Stimulated activated CD4-positive, alpha-beta T cell treated with anti-CD3 and anti-CD28 coated beads, Interleukin-4, amount 100 ng/mL, for 24 hours (primary cell): Measurements from ENCODE around the gene NPTX1.

Source experiments
- DNase-seq: peaks from one replicate; pipeline ENCODE4 v3.0.0-alpha.2; 2020

NPTX1 gene

DNA sequence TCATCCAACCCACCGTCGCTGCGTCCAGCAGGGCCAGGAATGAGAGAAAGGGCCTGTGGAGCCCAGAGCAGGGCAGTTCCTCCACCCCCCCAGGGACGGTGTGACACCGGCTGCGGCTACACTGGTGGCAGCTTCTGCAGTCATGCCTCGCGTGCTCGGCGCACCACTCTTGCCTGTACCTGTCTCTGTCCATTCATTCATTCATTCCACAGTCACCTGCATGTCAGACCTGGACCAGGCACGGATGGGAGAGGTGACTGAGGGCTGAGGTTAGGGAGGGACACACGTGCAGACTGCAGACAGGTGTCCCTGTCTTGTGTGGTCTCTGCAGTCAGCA lies 34.1 kb downstream of the NPTX1 start:
- DNase-seq, result no peak

DNA sequence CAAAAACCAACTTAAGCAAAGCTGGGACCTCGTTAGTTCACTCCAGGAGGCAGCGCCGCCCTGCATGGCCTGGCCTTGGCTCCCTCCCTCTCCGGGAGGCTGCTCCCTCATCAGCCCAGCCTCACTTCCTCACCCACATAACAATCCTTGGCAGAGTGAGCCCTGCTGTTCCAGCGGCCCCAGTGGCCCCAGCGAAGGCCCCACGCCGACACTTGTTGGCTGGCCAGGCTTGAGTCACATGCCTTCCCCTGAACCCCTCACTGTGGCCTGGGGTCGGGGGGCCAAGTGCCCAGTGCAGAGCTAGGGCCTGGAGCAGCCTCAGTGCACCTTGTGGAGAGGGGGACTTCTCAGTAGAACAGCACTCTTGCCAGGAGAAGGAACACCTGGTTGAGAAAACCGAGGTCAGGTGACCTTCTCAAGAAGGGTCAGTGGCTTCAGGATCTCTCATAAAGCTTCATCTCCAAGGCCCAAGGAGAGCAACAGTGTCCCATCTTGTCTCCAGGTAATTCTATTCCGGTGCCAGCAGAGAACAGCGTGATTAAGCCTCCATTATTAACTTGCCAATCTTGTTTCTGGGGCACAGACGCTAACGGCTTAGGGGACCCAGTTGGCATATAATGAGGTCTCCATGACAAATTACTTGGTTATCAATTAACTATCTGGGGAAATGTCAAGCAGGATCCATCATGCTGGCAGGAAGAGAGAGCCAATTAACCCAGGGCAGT lies 34.6 kb downstream of the NPTX1 start:
- DNase-seq, result no peak

DNA sequence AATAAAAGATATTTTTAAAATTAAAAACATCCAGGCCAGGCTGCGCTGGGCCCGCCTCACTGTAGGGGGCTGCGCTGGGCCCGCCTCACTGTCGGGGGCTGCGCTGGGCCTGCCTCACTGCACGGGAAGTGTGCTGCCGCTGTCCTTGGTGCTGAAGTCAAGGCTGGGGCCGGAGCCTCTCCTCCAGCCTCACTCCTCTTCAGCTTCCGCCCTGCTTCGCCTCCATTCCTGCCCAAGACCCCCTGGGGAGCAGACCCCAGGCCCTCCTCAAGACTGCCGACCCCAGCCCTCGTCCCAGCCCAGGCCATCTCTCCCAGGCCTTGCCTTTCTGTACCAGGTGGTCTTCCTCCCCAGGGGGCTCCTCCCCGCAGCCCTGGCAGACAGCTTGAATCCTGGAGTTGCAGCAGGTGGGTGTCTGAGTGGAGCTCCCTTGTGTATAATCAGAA lies 35.3 kb downstream of the NPTX1 start:
- peak; percentile 48 for DNase-seq

DNA sequence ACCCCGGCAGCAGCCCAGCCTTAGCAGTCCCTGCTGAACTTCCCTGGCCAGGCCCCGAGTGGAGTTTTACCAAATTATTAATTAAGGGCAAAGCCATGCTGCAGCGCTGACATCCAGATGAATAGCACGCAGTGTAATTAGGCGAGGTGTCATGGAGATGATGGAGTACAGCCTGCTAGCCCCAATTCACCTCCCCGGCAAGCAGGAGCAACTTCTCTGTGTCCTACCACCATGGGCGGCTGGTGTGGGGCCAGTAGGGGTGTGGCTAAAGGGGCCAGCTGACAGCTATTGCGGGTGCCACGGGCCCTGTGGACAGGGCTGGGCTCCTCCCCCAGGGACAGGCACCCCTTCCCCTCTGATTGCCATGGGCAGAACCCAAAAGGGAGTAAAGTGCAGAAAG lies 36.9 kb downstream of the NPTX1 start:
- no peak for DNase-seq

DNA sequence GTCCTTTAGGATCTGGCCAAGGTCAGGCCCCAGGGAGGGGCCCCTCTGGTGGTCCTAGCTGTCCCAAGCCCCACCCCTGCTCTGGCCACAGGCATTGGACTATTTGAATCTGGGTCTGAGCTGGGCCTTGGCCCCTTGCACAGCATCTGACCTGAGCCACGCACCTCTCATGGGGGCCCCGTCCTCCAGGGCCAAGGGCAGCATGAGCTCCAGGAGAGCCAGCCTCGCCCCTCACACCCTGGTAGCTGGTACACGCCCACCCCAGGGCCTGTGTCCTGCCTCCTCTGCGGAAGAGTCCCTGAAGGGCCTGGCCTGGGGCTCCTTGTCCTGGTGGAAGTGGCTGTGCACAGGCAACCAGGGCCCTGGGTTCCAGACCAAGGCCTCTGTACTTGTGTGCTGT lies 37.6 kb downstream of the NPTX1 start:
- DNase-seq, result no peak

DNA sequence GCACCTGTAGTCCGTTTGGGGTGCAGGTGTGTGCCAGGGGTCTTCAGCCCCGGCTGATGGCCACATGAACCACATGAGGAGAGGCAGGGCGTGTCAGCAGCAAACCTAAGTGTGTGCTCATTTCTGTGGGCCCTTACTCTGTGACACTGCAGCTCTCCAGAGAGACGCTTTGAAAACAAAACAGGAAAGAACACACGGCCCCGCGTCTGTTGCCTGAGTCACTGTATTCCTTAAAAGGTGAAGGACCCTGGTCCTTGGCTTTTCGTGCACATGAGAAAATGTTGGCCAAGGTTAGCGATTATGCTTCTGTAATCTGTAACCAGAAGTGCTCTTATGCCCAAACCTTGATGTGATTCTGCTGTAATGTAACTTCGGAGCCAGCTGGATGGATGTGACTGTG lies 38.9 kb downstream of the NPTX1 start:
- no peak for DNase-seq

DNA sequence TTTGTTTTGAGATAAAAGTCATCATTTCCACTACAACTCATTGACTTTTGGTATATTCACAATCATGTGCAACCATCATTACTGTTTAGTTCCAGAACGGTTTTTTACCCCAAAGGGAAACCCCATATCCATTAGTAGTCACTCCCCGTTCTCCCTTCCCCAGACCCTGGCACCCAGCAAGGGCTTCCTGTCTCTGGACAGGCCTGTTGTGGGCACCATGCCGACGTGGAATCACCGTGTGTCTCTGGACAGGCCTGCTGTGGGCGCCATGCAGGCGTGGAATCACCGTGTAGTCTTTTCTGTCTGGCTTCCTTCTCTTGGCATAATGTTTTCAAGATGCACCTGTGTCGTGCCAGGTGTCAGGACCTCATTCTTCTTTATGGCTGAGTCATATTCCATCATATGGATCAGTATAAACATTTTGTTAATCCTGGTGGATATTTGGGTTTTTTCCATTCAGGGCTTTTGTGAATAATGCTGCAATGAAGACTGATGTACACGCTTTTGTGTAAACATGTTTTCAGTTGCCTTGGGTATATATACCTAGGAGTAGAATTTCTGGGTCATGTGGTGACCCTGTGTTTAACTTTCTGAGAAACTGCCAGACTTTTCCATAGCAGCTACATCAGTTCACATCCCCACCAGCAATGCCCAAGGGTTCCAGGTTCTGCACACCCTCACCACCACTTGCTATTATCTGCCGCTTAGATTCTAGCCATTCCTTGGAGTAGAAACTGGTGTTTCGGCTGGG lies 42.3 kb downstream of the NPTX1 start:
- DNase-seq, result no peak

DNA sequence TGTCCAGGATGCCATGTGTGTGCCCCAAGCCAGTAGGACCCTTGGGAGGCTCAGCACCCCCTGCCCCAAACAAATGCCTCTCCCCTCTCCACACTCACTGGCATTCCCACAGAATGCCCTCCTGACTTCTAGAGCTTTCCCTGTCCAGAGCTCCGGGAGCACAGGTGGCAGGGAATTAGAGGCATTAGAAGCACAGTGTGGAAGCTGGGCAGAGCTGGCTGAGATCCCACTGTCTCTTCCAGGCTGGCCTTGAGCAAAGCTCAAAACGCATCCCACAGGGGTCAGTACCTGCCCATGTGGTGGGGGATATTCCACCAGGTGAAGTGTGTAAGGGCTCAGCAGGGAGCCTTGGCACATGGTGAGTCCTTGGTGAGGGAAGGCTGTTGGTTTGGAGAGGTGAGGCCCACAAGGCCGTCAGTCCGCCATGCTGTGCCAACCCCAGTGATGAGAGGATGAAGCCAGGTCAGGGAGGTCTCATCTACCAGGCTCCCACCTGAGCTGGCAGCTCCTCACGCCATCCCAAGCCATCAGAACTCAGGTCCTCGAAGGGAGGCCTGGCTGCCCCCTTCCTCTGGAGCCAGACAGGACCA lies 43.4 kb downstream of the NPTX1 start:
- DNase-seq, result no peak

DNA sequence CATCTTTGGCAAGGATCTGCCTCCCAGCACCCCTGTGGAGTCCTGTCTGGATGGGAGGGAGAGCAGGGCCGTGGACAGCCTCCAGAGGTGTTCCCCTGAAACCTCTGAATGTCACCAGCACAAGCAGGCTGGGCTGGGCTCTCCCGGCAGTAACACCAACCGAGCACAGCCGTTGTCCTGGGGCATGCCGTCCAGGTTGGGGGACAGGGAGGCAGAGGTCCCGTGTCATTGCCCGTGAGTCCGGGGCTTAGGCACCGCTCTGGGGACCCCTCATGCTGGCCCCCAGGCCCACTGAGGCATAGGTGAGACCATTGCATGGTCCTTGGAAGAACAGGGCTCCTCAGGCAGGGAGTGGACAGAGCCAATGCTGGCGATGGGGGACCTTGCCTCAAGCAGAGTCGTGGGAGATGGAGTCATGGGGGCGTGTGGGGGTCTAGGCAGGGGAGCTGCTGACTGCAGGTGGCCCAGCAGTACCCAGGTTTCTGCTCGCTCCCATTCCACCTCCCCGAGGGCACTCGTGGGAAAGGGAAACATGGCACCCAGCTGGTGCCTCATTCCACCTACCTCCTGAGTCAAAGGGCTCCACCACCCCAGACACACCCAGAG lies 44.0 kb downstream of the NPTX1 start:
- DNase-seq, result no peak

DNA sequence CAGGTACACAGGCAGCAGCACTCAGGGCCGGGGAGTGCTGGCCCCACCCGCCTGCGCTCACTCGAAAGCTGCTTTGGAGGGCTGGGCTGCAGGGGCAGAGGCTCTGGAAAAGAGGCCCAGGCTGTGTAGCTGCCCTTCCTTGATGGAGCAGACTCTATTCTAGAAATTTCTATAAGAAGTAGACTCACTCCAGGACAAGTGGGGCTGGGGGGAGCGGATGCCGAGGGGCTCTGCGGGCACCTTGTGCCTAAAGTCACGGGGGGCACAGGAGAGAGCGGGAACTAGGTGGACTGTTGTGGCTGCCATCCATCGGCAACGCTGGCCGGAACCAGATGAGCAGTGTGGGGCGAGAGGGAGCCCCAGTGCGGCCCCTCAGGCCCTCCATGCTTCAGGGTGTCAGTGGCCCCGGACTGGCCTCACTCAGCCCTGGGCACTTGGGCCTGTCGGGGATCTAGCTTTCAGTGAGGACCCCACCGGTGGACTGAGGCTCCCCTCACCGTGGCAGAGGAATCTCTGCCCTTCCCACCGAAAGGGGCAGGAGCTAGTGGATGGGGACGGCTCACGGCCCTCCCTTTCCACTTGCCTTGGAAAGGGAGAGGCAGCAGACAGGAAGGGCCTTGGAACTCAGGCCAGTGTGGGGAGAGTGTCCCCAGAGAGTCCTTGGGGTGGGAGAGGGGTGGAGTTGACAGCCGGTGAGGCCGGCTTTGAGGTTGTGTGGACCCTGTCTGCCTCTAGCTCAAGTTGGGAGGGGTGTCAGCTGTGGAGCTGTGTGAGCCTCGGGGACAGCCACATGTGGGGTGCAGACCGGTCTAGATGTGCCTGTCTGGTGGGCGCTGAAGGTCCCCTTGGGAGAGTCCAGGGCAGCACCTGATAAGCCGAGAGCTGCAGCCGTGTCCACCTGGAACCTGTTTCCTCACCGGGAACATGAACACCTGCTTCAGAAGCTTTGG lies 44.9 kb downstream of the NPTX1 start:
- DNase-seq, result no peak

DNA sequence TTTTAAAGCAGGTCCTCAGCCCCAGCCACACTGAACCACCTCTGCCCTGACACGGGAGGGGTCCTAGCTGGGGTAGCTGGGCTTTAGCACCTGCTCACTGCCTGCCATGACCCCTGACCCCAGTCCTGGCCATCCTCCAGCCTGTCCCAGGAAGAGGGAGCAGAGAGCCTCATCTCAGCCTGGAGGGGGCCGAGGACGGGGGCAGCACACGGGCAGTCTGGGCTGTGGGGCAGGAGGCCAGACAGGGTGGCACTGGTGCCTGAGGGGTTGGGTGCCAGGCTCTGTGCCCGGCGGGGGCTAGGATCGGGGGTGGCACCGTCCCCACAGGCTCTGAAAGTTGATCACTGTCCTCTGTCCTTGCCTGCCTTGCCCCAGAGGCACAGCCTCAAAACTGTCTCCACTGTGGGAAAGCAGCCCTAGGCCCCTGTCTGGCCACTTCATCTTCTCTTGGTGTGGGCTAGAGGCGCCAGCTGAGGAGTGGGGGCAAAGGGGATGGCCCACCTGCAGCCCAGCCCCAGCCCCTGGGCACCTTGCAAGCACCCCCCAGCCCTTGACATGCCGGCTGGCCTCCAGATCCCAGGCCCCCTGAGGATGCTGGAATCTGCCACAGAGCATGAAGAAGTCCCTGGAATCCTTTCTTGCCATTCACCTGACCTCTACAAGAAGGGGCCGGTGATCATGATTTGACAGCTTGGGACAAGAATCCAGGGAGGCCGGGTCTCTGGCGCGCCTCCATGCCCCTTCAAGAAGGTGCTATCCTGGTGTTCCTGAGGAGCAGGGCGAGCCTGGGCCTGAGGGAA lies 45.8 kb downstream of the NPTX1 start:
- no peak for DNase-seq

DNA sequence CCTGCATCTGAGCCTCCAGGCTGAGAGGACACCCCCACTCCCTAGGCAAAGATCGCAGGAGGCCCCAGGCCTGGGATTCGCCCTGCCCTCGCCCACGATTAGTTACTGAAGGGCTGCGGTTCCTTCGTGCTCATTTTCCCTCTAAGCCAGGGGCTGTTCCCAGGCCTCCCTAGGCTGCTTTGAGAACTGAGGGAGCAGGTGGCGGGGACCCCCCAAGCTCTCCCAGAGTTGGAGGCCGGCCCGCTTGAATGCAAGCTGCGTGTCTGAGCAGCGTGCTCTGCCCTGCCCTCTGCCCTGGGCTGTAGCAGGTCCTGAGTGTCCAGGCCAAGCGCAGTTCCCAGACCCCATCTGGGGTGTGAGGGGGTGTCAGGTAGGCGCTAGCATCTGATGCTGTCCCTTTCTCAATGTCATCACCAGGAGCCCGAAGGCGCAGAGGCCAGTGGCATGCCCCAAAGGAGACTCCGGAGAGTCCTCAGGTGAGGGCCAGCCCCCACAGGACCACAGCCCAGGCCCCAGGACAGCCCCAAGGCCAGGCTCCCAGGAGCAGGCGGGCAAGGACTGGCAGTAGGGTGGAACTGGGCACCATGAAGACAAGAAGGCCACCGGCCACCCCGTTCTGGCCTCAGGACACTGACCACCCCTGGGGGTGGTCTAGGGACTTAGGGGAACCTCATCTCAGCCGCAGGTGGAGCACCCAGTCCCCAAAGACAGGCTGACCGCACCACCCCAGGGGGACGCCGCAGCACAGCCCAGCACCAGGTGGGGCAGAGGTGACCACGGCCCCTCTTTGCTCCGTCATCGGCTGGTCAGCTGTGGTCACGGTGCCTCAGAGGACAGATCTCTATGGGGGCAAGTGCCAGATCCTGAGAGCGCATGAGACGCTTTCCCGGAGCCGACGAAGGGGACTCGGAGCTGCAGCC lies 46.8 kb downstream of the NPTX1 start:
- DNase-seq, result no peak

DNA sequence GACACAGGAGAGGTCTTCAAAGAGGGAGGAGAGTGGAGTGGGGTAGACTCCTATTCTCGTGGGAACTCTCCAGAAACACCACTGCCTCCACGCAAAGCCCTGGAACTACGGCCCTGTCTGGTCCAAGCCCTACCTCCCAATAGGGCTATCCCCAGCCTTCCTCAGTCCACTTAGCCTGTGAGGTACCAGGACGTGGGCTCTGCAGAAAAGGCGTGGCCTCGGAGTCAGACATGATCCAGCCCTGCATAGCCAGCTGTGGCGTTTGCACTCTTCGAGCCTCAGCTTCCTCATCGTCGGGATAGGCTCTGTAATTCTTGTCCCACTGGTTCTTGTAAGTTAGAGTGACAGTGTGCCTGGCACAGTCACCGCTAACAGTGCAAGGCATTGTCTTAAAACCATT lies 47.6 kb downstream of the NPTX1 start:
- DNase-seq, result no peak

DNA sequence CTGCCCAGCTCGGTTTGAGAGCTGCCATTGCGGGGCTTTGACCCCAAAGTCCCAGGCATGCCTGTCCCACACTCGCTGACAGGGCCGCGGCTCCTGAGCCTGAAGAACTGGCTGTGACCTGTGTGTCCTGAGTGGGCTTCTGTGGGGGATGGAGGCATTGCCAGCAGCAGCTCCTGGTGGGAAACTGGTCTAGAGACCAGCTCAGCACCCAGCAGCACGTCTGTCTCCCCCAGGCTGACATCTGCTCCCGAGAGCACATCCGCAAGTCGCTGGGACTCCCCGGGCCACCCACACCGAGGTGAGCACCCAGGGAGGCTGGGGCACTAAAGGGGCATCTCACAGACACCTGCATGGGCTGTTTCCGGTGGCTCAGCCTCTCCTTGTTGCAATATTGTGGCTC lies 48.0 kb downstream of the NPTX1 start:
- DNase-seq, result no peak

DNA sequence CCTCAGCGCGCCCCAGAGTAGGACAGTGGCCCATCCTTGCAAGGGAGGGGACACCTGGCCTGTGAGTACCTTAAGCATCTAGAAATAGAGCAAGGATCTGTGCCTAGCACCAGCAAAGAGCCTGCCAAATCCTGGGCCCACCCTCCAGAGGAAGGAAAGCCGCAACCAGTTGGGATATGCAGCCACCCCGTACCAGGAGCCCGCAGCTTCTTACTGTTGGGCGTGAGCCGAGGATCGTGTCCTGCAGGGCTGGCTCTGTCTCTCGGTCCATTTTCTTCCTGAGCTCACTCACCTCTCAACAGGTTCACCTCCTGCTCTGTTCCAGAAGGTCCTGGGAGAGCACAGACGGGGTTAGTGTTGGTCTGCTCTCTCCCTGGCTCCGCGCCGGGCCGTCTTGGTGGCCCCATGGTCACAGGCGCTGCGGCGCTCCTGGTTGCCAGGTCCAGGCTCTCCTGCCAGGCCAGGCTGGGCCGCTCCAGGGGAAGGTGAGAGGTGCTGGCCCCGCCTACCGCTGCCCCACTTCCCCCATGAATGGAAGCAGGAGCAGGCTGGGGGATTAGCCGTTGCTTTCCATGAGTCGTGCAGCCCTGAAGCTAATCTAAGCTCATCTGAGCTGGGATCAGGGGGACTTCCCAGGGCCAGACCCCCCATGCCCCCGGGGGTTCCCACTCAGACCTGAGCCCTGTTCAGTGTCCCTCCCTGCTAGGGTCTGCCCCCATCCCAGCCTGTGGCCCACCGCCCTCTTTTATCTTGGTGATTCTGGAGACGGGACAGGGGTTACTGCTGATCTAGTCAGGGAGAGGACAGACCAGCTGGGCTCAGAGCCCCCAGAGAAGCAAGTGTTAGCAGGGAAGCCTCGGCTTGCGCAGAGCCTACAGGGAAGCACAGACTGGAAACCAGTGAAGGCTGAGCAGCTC lies 48.8 kb downstream of the NPTX1 start:
- no peak for DNase-seq

DNA sequence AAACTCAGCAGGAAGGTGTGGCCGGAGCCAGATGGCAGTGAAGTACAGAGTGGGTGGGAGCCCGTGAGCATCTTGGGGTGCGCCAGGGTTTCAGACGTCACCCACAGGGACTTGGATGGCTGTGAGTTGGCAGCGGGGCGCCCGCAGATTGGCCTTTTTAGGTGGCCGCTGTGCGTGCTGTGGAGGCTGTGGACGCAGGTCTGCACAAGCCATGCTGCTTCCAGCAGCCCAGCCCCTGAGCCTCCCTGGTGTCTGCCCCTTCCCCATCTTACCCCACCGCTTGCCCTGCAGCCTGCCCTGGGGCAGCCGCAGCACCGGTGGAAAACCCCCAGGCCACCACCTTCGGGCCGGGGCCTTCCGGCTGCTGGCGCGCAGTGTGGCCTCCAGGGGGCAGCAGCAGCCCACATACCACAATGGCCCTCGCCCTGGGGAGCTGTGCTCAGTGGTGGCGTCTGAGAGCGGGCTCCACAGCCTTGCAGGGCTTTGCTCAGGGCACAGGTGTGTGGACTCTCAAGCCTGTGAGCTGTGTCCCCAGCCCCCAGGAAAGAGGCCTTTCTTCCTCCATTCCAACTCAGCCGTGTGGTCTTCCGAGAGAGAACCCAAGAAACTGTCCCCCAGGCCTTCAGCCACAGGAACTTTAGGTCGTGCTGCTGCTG lies 49.6 kb downstream of the NPTX1 start:
- DNase-seq, result peak; percentile 89

DNA sequence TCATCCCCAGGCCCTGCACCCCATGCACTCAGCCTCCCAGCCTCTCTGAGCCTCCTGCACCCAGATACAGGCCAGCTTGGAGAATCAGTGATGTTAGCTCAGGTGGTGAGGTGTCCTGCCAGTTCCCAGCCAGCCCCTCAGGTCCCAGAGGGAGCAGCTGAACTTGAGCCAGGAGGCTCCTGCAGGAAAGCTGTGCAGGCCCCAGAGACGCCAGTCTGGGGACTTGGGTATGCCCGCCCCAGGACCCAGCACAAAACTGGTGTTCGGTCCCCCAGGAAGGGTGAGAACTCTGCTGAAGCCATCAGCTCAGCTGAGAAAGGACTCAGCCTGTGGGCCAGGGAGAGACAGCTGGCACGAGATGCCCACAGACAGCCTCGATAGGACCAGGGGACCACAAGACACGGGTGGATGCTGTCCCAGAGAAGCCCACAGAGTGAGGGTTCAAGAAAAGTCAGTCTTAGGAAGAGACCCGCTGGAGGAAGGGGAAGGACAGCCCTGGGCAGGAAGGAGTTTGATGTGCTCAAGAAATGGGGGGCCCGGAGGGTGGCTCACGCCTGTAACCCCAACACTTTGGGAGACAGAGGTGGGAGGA lies 50.5 kb downstream of the NPTX1 start:
- no peak for DNase-seq
